ENCODE data around the gene SUPT16H.

DNA sequence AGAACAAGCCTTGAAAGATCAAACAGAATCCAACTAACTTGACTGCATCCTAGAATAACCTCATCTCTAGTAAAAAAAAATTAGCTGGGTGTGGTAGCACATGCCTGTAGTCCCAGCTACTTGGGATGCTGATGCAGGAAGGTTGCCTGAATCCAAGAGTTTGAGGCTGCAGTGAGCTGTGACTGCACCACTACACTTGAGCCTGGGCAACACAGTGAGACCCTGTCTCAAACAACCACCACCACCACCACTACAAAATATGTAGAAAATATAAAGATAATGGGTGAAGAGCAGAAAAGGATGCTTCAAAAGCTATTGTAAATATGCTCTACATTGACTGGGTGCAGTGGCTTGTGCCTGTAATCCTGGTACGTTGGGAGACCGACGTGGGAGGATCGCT lies 27.3 kb downstream of the SUPT16H start:
- TF ChIP-seq, protein P1, sequence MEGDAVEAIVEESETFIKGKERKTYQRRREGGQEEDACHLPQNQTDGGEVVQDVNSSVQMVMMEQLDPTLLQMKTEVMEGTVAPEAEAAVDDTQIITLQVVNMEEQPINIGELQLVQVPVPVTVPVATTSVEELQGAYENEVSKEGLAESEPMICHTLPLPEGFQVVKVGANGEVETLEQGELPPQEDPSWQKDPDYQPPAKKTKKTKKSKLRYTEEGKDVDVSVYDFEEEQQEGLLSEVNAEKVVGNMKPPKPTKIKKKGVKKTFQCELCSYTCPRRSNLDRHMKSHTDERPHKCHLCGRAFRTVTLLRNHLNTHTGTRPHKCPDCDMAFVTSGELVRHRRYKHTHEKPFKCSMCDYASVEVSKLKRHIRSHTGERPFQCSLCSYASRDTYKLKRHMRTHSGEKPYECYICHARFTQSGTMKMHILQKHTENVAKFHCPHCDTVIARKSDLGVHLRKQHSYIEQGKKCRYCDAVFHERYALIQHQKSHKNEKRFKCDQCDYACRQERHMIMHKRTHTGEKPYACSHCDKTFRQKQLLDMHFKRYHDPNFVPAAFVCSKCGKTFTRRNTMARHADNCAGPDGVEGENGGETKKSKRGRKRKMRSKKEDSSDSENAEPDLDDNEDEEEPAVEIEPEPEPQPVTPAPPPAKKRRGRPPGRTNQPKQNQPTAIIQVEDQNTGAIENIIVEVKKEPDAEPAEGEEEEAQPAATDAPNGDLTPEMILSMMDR (IDR thresholded peaks at IDR 0.05): no peak
- TF ChIP-seq EZH2 (IDR thresholded peaks at IDR 0.05) (no peak), EZH2phosphoT487 (IDR thresholded peaks at IDR 0.05) (no peak)

All from neural progenitor cell (in vitro differentiated cells).